Adrenal gland (tissue), 12 donors: ENCODE measurements around the gene TTC39B. TPM values are rescaled to one million over a fixed set of nuclear protein-coding genes. Genes with fewer than 3 reads are reported as not detected.

Experiments used
- DNase-seq, 7 donors: peaks; one replicate each; pipeline ENCODE4 v3.0.0-alpha.2; 2019 to 2020
- H3K27ac ChIP-seq, 5 donors: fragments of 200-600 bp; sonication (generic) in 4 of 5; 1 replicate in 3 of 5; 2 replicates in 2 of 5; pipeline versions ENCODE4 v1.5.1 to v1.8.0; 2016 to 2020; ENCODE audit warnings: mild to moderate bottlenecking in 1 of 5
- H3K27me3 ChIP-seq: fragments of 200-600 bp; 2 replicates; pipeline ENCODE4 v1.8.0; 2021
- H3K36me3 ChIP-seq, 2 donors: fragments of 200-600 bp; replicated peaks in 1 of 2; 1 replicate in 1 of 2; 2 replicates in 1 of 2; pipeline versions ENCODE4 v1.5.1 to v1.8.0; 2018 to 2022
- H3K4me1 ChIP-seq, 2 donors: fragments of 200-600 bp; replicated peaks in 1 of 2; 1 replicate in 1 of 2; 2 replicates in 1 of 2; pipeline versions ENCODE4 v1.5.1 to v1.8.0; 2018 to 2021
- H3K4me3 ChIP-seq, 4 donors: fragments of 200-600 bp; sonication (generic) in 3 of 4; one replicate each; pipeline ENCODE4 v1.5.1; 2016 to 2018
- H3K9me3 ChIP-seq, 3 donors: fragments of 200-600 bp; sonication (generic) in 1 of 3; replicated peaks in 1 of 3; 1 replicate in 2 of 3; 2 replicates in 1 of 3; pipeline versions ENCODE4 v1.5.1 to v1.8.0; 2016 to 2021
- POLR2A ChIP-seq, 2 donors: fragments of 450-650 bp; IDR thresholded peaks; one replicate each; pipeline ENCODE4 v1.6.1; 2017; ENCODE audit warnings: antibody characterized with exemption in 2 of 2, mild to moderate bottlenecking in 2 of 2, moderate library complexity in 1 of 2
- WGBS, 4 donors: extraction: QIAGEN DNeasy Blood & Tissue Kit in 2 of 4; methylation state at CpG; one replicate each; pipeline versions ENCODE4 v1.1.5 to v1.1.7; 2013 to 2017; 5-methylcytosine and 5-hydroxymethylcytosine counted together
- intact Hi-C, 2 donors: fragments of 100-400 bp; cut with DNase I; formaldehyde crosslinking; loops; one replicate each; pipeline versions ENCODE4 v1.14.1 to v1.15.0; 2022 to 2023
- polyA plus RNA-seq, 3 donors: library from polyadenylated mRNA; stranded (reverse); fragments of 200-250 nt in 2 of 3; fragments of 350-450 nt in 1 of 3; fragmentation: Illumina TruSeq in 1 of 3; extraction: RNeasy Lipid Tissue Mini Kit (QIAGEN cat#74804) in 1 of 3; gene quantifications; one replicate each; pipeline ENCODE4 v1.2.3, GENCODE V29; 2013 to 2014
- total RNA-seq, 9 donors: library from RNA; depleted of rRNA in 4 of 9; stranded (reverse); fragments of >200 nt in 4 of 9; fragments of 120-200 nt in 1 of 9; fragmentation: NEBNext Ultra II Directional in 1 of 9; extraction: Animal tissue kit (Norgen Biotek cat#: 25700) in 1 of 9; gene quantifications; one replicate each; pipeline versions ENCODE4 v1.1.0 to v1.2.4, GENCODE V29; 2013 to 2023
- TF ChIP-seq, protein P1 (sequence below), 6 experiments: fragments of 450-650 bp in 4 of 6; fragments of 200-600 bp in 2 of 6; sonication (generic) in 1 of 6; IDR thresholded peaks; 1 replicate in 5 of 6; 2 replicates in 1 of 6; pipeline versions ENCODE4 v1.5.1 to v1.8.0; 2016 to 2021; ENCODE audit warnings: antibody characterized with exemption in 6 of 6, mild to moderate bottlenecking in 2 of 6, moderate library complexity in 1 of 6
- donor health status: healthy with polysubstance abuse.
- donor health status: Bipolar disorder and iron deficiency.
- donor health status: DM: yes; HTN: yes; CAD: no.
- donor health status: DM: no; HTN: no; CAD: no.
- donor health status: DM: no; HTN: no; CAD: no.
- donor health status: DM: yes; HTN: yes; CAD: no.

Gene TTC39B
- total and polyA plus RNA-seq, 12 donors = 3.7 to 14.4 (median 9.5) TPM

DNA sequence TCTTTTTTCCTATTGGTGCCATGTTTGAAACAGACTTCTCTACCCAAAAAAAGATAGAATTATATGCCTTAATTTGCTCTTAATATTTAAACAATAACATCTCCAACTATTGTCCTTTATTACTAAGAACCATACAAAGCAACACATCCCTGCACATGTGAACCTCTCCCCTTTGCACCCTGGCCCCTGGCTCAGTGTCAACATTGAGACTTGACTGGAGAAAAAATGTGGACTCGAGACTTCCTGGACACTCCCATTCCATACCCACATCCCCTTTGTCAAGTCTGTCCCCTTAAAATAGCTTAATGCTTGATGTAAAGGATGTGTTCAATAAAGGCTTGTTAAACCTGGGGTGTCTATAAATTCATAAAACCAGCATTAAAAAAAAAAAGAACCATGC, 53.2 kb downstream of the TTC39B start:
- 62 to 67% (median 64%) methylated on average over 1 of the region's 1 CpG for WGBS, 4 donors
- Histone ChIP-seq H3K4me1 (no peaks in the 10 kb centered on the region), H3K27me3 (no peaks in the 10 kb centered on the region), H3K27ac (no peak overlapping the region), H3K36me3 (no peaks in the 10 kb centered on the region), H3K9me3 (no peaks in the 10 kb centered on the region), H3K4me3 (no peak overlapping the region)
- no peak for DNase-seq
- TF ChIP-seq POLR2A (IDR thresholded peaks at IDR 0.05) = no peak
- TF ChIP-seq, protein P1, sequence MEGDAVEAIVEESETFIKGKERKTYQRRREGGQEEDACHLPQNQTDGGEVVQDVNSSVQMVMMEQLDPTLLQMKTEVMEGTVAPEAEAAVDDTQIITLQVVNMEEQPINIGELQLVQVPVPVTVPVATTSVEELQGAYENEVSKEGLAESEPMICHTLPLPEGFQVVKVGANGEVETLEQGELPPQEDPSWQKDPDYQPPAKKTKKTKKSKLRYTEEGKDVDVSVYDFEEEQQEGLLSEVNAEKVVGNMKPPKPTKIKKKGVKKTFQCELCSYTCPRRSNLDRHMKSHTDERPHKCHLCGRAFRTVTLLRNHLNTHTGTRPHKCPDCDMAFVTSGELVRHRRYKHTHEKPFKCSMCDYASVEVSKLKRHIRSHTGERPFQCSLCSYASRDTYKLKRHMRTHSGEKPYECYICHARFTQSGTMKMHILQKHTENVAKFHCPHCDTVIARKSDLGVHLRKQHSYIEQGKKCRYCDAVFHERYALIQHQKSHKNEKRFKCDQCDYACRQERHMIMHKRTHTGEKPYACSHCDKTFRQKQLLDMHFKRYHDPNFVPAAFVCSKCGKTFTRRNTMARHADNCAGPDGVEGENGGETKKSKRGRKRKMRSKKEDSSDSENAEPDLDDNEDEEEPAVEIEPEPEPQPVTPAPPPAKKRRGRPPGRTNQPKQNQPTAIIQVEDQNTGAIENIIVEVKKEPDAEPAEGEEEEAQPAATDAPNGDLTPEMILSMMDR (IDR thresholded peaks at IDR 0.05) = no peak
- intact Hi-C loops = no loop called here

DNA sequence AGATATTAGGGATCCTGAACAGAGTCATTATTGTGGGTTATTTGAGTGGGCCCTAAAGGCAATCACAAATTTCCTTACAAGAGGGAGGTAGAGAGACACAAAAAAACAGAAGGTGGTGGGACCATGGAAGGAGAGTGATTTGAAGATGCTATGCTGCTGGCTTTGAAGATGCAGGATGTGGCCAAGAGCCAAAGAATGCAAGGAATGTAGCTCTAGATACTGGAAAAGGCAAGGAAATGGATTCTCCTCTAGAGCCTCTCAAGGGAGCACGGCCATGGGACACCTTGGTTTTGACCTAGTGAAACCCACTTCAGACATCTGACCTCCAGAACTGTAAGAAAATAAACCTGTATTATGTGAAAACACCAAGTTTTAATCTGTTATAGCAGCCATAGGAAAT, 53.8 kb downstream of the TTC39B start:
- WGBS, 4 donors = 42 to 81% (median 64%) methylated on average over 1 of the region's 1 CpG
- H3K4me1 ChIP-seq = no peaks in the 10 kb centered on the region
- TF ChIP-seq POLR2A (IDR thresholded peaks at IDR 0.05) = no peak
- TF ChIP-seq, protein P1 (IDR thresholded peaks at IDR 0.05) = no peak
- no peaks in the 10 kb centered on the region for H3K9me3 ChIP-seq
- no peaks in the 10 kb centered on the region for H3K36me3 ChIP-seq
- H3K4me3 ChIP-seq = no peak overlapping the region
- intact Hi-C loops = no loop called here
- no peak for DNase-seq
- no peaks in the 10 kb centered on the region for H3K27me3 ChIP-seq
- H3K27ac ChIP-seq = no peak overlapping the region

- Histone ChIP-seq H3K27ac (peak overlapping the region in 3 of 5 donors; percentile 51 to 63 (median 52)), H3K4me1 (no peaks in the 10 kb centered on the region), H3K36me3 (no peaks in the 10 kb centered on the region), H3K4me3 (no peak overlapping the region), H3K9me3 (no peaks in the 10 kb centered on the region), H3K27me3 (no peaks in the 10 kb centered on the region)
- DNase-seq = no peak
- WGBS, 4 donors = 60 to 68% (median 65%) methylated on average over 3 of the region's 3 CpGs
- intact Hi-C loops = no loop called here
- TF ChIP-seq, protein P1 (IDR thresholded peaks at IDR 0.05) = no peak
- TF ChIP-seq POLR2A (IDR thresholded peaks at IDR 0.05) = no peak
Measured at GRCh38 chr9:15249981-15250380, 57.0 kb downstream of the TTC39B start.

DNA sequence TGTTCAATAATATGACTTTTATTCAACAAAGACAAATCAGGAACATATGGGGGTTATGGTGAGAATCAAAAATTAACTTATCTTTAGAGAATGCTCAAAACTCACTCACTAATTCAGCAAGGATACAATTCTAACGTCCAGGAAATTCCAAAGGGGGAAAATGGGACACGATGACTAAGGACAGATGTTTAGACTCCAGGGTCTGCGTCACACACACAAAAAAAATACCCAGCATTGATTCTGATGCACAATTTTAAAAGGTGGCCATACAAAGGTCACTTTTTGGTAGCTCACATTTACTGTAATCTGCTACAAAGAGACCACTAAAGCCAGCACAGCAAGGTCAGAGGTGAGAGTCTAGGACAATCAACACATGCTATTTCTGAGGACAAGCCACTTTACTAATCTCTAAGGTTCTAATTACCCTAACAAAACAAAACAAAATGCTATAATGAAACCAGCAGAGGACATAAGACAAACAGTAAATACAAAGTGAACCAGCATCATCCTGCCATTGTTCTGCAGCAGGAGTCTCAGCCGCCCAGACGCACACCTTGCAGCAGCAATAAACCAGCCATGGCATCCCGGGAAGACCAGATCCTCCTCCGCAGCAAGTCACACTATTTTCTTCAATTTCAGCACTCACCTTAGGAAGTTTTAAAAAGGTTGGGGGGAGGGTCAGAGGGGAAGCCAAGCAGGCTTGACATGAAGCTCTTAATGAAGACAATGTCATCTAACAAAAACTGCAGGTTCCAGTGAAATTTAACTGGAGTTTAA, 57.8 kb downstream of the TTC39B start:
- intact Hi-C loops = no loop called here
- Histone ChIP-seq H3K27ac (peak overlapping the region in 3 of 5 donors; percentile 52 to 63 (median 58)), H3K4me3 (no peak overlapping the region), H3K4me1 (no peaks in the 10 kb centered on the region), H3K27me3 (no peaks in the 10 kb centered on the region), H3K9me3 (no peaks in the 10 kb centered on the region), H3K36me3 (no peaks in the 10 kb centered on the region)
- DNase-seq = peak in 1 of 7 donors; percentile 8
- no peak for TF ChIP-seq POLR2A (IDR thresholded peaks at IDR 0.05)
- TF ChIP-seq, protein P1 (IDR thresholded peaks at IDR 0.05) = no peak
- WGBS, 4 donors = 61 to 72% (median 67%) methylated on average over 7 of the region's 7 CpGs
